Calu3 (cell line): ENCODE measurements around the gene CNGB1. TPM values are rescaled to one million over a fixed set of nuclear protein-coding genes. Genes with fewer than 3 reads are reported as not detected.

Experiments used
- BruUV-seq: library from RNA; stranded (reverse); fragments of 400-500 nt; replicated peaks from 2 replicates; lab custom pipeline; 2021; lab: Mats Ljungman, UMichigan
- CTCF ChIA-PET: fragments of 300-600 bp; sonication (Branson Sonifier 250); formaldehyde crosslinking; loops from one replicate; lab custom pipeline; 2022; ENCODE audit warnings: antibody characterized with exemption; lab: Charles Lee
- DNase-seq: peaks from one replicate; pipeline ENCODE4 v3.0.0; 2022
- H3K27ac Mint-ChIP-seq: one replicate; pipeline ENCODE4 v1.8.0; 2022; ENCODE audit warnings: mixed read lengths; ENCODE audit not compliant: unreplicated experiment
- H3K27me3 Mint-ChIP-seq: one replicate; pipeline ENCODE4 v1.8.0; 2022; ENCODE audit warnings: mixed read lengths; ENCODE audit not compliant: unreplicated experiment
- H3K36me3 Mint-ChIP-seq: one replicate; pipeline ENCODE4 v1.8.0; 2022; ENCODE audit warnings: mild to moderate bottlenecking, moderate library complexity, mixed read lengths; ENCODE audit not compliant: insufficient read depth, unreplicated experiment
- H3K4me1 Mint-ChIP-seq: one replicate; pipeline ENCODE4 v1.8.0; 2022; ENCODE audit warnings: mild to moderate bottlenecking, low read depth, mixed read lengths; ENCODE audit not compliant: unreplicated experiment
- H3K4me3 Mint-ChIP-seq: one replicate; pipeline ENCODE4 v1.8.0; 2022; ENCODE audit warnings: mild to moderate bottlenecking, low read depth, moderate library complexity, mixed read lengths; ENCODE audit not compliant: unreplicated experiment
- H3K9me3 Mint-ChIP-seq: one replicate; pipeline ENCODE4 v1.8.0; 2022; ENCODE audit warnings: low read depth, mixed read lengths; ENCODE audit not compliant: unreplicated experiment
- intact Hi-C: fragments of 100-400 bp; cut with micrococcal nuclease; formaldehyde crosslinking; loops from one replicate; pipeline ENCODE4 v1.10.0; 2022; ENCODE audit not compliant: unreplicated experiment
- total RNA-seq: library from RNA; stranded (reverse); gene quantifications from 2 replicates; pipeline ENCODE4 v1.2.3, GENCODE V29; 2022
- TF ChIP-seq, protein P1 (sequence below): fragments of 200-600 bp; IDR thresholded peaks from one replicate; pipeline ENCODE4 v1.8.0; 2022; ENCODE audit warnings: antibody characterized with exemption; ENCODE audit not compliant: unreplicated experiment

Gene CNGB1
- total RNA-seq, 1 experiment from 2014 or later = 0.19 TPM

DNA sequence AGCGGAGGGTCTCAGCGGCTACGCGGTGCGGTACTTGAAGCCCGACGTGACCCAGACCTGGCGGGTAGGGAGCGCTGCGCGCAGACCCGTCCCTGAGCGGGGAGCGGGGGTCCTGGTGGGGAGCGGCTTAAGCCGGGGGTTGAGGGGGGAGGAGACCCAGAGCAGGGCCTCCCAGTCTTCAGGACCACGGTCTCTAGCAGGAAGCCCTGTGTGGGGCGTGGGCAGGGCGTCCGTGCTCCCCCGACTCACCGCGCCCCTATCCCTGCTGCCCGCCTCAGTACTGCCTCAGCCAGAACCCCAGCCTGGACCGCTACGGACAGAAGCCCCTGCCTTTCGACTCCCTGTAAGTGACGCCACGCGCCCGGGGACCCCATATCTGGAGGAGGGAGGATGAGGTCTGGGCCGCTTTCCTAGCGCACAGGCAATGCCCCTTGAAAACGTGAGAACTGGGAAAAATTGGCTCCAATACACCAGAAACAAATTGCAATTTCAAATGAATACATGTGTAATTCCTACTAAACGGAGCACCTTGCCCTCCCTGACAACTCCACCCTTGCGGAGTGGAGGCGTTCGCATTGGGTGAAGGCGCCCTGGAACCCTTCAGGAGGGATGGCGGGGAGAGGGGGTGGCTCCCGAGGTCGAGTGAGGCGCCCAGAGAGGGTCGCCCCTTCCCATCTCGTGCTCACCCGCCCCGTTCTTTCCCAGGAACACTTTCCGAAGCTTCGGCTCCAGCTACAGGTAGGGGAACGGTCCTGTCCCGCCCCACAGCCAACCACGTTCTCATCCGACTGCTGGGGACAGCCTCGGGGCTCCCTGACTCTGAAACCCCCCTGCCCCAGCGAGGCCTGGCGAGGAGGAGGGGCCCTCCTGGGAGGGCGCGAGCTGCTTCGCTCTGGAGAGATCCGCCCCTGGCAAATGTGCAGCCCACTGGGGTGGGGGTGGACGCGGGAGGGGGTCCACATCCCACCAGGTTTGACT is 14.6 kb upstream of the CNGB1 start:
- no peaks in the 10 kb centered on the region for H3K4me1 Mint-ChIP-seq
- no peaks in the 10 kb centered on the region for H3K36me3 Mint-ChIP-seq
- TF ChIP-seq, protein P1, sequence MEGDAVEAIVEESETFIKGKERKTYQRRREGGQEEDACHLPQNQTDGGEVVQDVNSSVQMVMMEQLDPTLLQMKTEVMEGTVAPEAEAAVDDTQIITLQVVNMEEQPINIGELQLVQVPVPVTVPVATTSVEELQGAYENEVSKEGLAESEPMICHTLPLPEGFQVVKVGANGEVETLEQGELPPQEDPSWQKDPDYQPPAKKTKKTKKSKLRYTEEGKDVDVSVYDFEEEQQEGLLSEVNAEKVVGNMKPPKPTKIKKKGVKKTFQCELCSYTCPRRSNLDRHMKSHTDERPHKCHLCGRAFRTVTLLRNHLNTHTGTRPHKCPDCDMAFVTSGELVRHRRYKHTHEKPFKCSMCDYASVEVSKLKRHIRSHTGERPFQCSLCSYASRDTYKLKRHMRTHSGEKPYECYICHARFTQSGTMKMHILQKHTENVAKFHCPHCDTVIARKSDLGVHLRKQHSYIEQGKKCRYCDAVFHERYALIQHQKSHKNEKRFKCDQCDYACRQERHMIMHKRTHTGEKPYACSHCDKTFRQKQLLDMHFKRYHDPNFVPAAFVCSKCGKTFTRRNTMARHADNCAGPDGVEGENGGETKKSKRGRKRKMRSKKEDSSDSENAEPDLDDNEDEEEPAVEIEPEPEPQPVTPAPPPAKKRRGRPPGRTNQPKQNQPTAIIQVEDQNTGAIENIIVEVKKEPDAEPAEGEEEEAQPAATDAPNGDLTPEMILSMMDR = no peak
- H3K27me3 Mint-ChIP-seq = peaks cover 17% of the 10 kb centered on the region
- no peak overlapping the region for H3K4me3 Mint-ChIP-seq
- H3K27ac Mint-ChIP-seq = no peak overlapping the region
- CTCF ChIA-PET = no interaction called here
- BruUV-seq = no TSS peak
- intact Hi-C loops = no loop called here
- no peak for DNase-seq
- no peaks in the 10 kb centered on the region for H3K9me3 Mint-ChIP-seq

DNA sequence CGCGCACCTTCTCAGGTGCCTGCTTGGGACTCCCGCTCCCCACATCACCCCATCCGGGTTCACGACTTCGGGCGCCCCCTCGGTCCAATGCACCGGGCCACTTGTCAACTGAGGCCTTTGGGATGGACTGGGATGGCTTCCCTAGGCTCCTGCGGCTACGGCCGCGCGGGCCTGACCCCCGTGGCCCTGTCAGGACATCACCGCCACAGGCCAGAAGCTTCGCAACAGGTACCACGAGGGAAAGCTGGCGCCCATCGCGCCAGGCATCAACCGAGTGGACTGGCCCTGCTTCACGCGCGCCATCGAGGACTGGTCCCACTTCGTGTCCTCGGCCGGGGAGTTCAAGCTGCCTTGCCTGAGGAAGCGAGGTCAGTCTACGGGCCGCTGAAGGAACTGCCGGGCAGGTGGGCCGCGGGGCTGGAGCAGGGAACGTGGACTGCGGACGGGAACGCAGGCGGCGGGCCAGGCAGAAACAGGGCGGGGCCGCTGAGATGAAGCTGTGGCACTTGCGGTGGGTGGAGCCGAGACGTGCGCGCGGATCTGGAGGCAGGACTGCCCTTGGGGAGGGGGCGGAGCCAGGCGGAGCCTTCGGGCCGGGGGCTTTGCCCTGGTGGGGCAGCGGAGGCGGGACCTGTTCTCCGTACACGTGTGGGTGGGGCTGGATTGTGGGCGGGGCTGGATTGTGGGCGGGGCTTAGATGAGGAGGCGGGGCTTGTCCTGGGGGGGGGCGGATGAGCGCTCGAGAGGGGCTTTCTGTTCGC is 13.7 kb upstream of the CNGB1 start:
- H3K27me3 Mint-ChIP-seq = peaks cover 17% of the 10 kb centered on the region
- CTCF ChIA-PET = no interaction called here
- no peaks in the 10 kb centered on the region for H3K9me3 Mint-ChIP-seq
- no TSS peak for BruUV-seq
- DNase-seq = peak; percentile 22
- no peaks in the 10 kb centered on the region for H3K36me3 Mint-ChIP-seq
- TF ChIP-seq, protein P1 = no peak
- intact Hi-C loops = no loop called here
- no peak overlapping the region for H3K4me3 Mint-ChIP-seq
- H3K27ac Mint-ChIP-seq = no peak overlapping the region
- H3K4me1 Mint-ChIP-seq = no peaks in the 10 kb centered on the region

- H3K4me1 Mint-ChIP-seq = no peaks in the 10 kb centered on the region
- no peaks in the 10 kb centered on the region for H3K36me3 Mint-ChIP-seq
- peaks cover 11% of the 10 kb centered on the region for H3K27me3 Mint-ChIP-seq
- no peaks in the 10 kb centered on the region for H3K9me3 Mint-ChIP-seq
- H3K4me3 Mint-ChIP-seq = no peak overlapping the region
- no peak overlapping the region for H3K27ac Mint-ChIP-seq
- intact Hi-C loops = no loop called here
- no peak for DNase-seq
- TF ChIP-seq, protein P1 = no peak
- CTCF ChIA-PET = no interaction called here
- BruUV-seq = no TSS peak
Observed at GRCh38 chr16:57982385-57982784, 11.5 kb upstream of the CNGB1 start.

- no peaks in the 10 kb centered on the region for H3K9me3 Mint-ChIP-seq
- H3K27ac Mint-ChIP-seq = no peak overlapping the region
- H3K27me3 Mint-ChIP-seq = peaks cover 5% of the 10 kb centered on the region
- intact Hi-C loops = no loop called here
- DNase-seq = no peak
- H3K36me3 Mint-ChIP-seq = no peaks in the 10 kb centered on the region
- H3K4me3 Mint-ChIP-seq = no peak overlapping the region
- CTCF ChIA-PET = no interaction called here
- no TSS peak for BruUV-seq
- no peaks in the 10 kb centered on the region for H3K4me1 Mint-ChIP-seq
- TF ChIP-seq, protein P1 = no peak
Observed at GRCh38 chr16:57981636-57982035, 10.7 kb upstream of the CNGB1 start.
